Vagina (tissue), 2 donors: ENCODE results near the gene CUEDC2.

ENCODE experiments used
- CTCF ChIP-seq, 3 experiments: fragments of 450-650 bp in 2 of 3; fragments of 200-600 bp in 1 of 3; sonication (generic) in 1 of 3; IDR thresholded peaks; one replicate each; pipeline ENCODE4 v1.5.1; 2017 to 2019; ENCODE audit warnings: antibody characterized with exemption in 3 of 3, mild to moderate bottlenecking in 2 of 3, moderate library complexity in 2 of 3
- POLR2A ChIP-seq, 2 donors: fragments of 450-650 bp; IDR thresholded peaks; one replicate each; pipeline ENCODE4 v1.6.1; 2017; ENCODE audit warnings: antibody characterized with exemption in 2 of 2, mild to moderate bottlenecking in 2 of 2, moderate library complexity in 2 of 2

- TF ChIP-seq CTCF (IDR thresholded peaks at IDR 0.05) (no peak), POLR2A (IDR thresholded peaks at IDR 0.05) (no peak)
These were observed 18.2 kb upstream of the CUEDC2 start for GRCh38 chr10:102450374-102451104.
